SK-N-SH treated with all-trans-retinoic acid at 6 μM for 48 hours (cell line): ENCODE measurements around the gene SOX6.

Experiments
- ATAC-seq: fragments of 200-7000 bp; cut with Tn5 transposase; 3 replicates; pipeline ENCODE4 v1.9.1; 2020; ENCODE audit warnings: mild to moderate bottlenecking, moderate library complexity
- ARNTL ChIP-seq: fragments of 450-650 bp; formaldehyde crosslinking; IDR thresholded peaks from 2 replicates; pipeline ENCODE4 v1.5.0; 2020; ENCODE audit warnings: low read depth, mild to moderate bottlenecking, moderate library complexity, borderline replicate concordance
- BACH2 ChIP-seq: fragments of 250-450 bp; sonication (Bioruptor Pico); IDR thresholded peaks from 2 replicates; pipeline ENCODE4 v1.9.0; 2021; ENCODE audit warnings: mild to moderate bottlenecking, borderline replicate concordance
- CSDC2 ChIP-seq: fragments of 250-450 bp; sonication (Bioruptor Pico); IDR thresholded peaks from 2 replicates; pipeline ENCODE4 v1.5.0; 2020; ENCODE audit warnings: mild to moderate bottlenecking, moderate library complexity
- ESRRG ChIP-seq: fragments of 250-450 bp; sonication (Bioruptor Pico); IDR thresholded peaks from 2 replicates; pipeline ENCODE4 v1.6.1; 2021; ENCODE audit warnings: mild to moderate bottlenecking
- GLIS3 ChIP-seq: fragments of 250-450 bp; sonication (Bioruptor Pico); IDR thresholded peaks from 2 replicates; pipeline ENCODE4 v1.5.0; 2020; ENCODE audit warnings: mild to moderate bottlenecking, moderate library complexity
- ISL1 ChIP-seq: fragments of 250-450 bp; sonication (Bioruptor Pico); IDR thresholded peaks from 2 replicates; pipeline ENCODE4 v2.1.2; 2022; ENCODE audit warnings: mild to moderate bottlenecking, moderate library complexity
- OSR1 ChIP-seq: fragments of 250-450 bp; sonication (Bioruptor Pico); IDR thresholded peaks from 2 replicates; pipeline ENCODE4 v1.8.0; 2022; ENCODE audit warnings: moderate library complexity, mild to moderate bottlenecking, inconsistent platforms
- PPARA ChIP-seq: fragments of 250-450 bp; sonication (Bioruptor Pico); IDR thresholded peaks from 2 replicates; pipeline ENCODE4 v1.5.0; 2020; ENCODE audit warnings: mild to moderate bottlenecking, borderline replicate concordance
- RARB ChIP-seq: fragments of 250-450 bp; sonication (Bioruptor Pico); IDR thresholded peaks from 2 replicates; pipeline ENCODE4 v1.8.0; 2021; ENCODE audit warnings: mild to moderate bottlenecking, moderate library complexity
- SNAI2 ChIP-seq: fragments of 250-450 bp; sonication (Bioruptor Pico); IDR thresholded peaks from 2 replicates; pipeline ENCODE4 v1.5.0; 2020; ENCODE audit warnings: mild to moderate bottlenecking, moderate library complexity
- TCF4 ChIP-seq: fragments of 250-450 bp; sonication (Bioruptor Pico); IDR thresholded peaks from 2 replicates; pipeline ENCODE4 v1.8.0; 2021; ENCODE audit warnings: mild to moderate bottlenecking, moderate library complexity, borderline replicate concordance
- TOX ChIP-seq: fragments of 250-450 bp; sonication (Bioruptor Pico); IDR thresholded peaks from 2 replicates; pipeline ENCODE4 v1.8.0; 2021; ENCODE audit warnings: mild to moderate bottlenecking, moderate library complexity, borderline replicate concordance
- ZC3H10 ChIP-seq: fragments of 250-450 bp; sonication (Bioruptor Pico); IDR thresholded peaks from 2 replicates; pipeline ENCODE4 v1.5.1; 2021; ENCODE audit warnings: mild to moderate bottlenecking, moderate library complexity
- ZFP30 ChIP-seq: fragments of 450-650 bp; formaldehyde crosslinking; IDR thresholded peaks from 2 replicates; pipeline ENCODE4 v1.5.0; 2022; ENCODE audit warnings: mild to moderate bottlenecking, moderate library complexity
- ZNF565 ChIP-seq: fragments of 450-650 bp; formaldehyde crosslinking; conservative IDR thresholded peaks from 2 replicates; pipeline ENCODE4 v1.5.0; 2020; ENCODE audit warnings: low read depth, mild to moderate bottlenecking, moderate library complexity
- ZNF70 ChIP-seq: fragments of 450-650 bp; formaldehyde crosslinking; IDR thresholded peaks from 2 replicates; pipeline ENCODE4 v1.5.0; 2020; ENCODE audit warnings: mild to moderate bottlenecking, moderate library complexity
- ZNF8 ChIP-seq: fragments of 450-650 bp; formaldehyde crosslinking; IDR thresholded peaks from 2 replicates; pipeline ENCODE4 v1.5.0; 2020; ENCODE audit warnings: mild to moderate bottlenecking, moderate library complexity
- TF ChIP-seq, protein P1 (sequence below): fragments of 250-450 bp; sonication (Bioruptor Pico); IDR thresholded peaks from 2 replicates; pipeline ENCODE4 v1.5.1; 2021; ENCODE audit warnings: mild to moderate bottlenecking, moderate library complexity
- TF ChIP-seq, protein P2 (sequence below): fragments of 250-450 bp; sonication (Bioruptor Pico); IDR thresholded peaks from 2 replicates; pipeline ENCODE4 v1.5.0; 2020; ENCODE audit warnings: mild to moderate bottlenecking, moderate library complexity
- TF ChIP-seq, protein P3 (sequence below): fragments of 250-450 bp; sonication (Bioruptor Pico); IDR thresholded peaks from 2 replicates; pipeline ENCODE4 v1.8.0; 2020; ENCODE audit warnings: mild to moderate bottlenecking, moderate library complexity, borderline replicate concordance
- TF ChIP-seq, protein P4 (sequence below): fragments of 250-450 bp; sonication (Bioruptor Pico); IDR thresholded peaks from 2 replicates; pipeline ENCODE4 v1.5.1; 2020; ENCODE audit warnings: low read depth, mild to moderate bottlenecking, moderate library complexity
- TF ChIP-seq, protein P5 (sequence below): fragments of 250-450 bp; sonication (Bioruptor Pico); IDR thresholded peaks from 2 replicates; pipeline ENCODE4 v1.8.0; 2021; ENCODE audit warnings: low read depth, mild to moderate bottlenecking, moderate library complexity, borderline replicate concordance

Gene SOX6

DNA sequence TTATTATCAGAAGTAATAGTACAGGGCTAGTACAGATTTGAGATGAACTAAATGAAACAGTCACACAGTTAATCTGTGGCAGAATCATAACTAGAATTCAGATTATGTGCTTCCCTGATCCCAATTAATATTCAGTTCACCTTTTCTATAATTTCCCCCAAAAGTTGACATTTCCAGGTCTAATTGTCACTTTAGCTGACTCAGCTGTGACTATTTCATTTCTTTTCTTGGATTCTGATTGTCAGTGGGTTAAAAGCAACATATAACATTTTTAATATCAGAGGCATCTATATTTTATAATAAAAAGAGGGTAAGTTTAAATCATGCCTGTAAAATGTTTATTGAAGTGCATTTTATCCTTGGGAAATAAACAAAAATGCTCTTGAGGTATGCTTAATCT, 28.8 kb upstream of the SOX6 start:
- TF ChIP-seq BACH2 (CRISPR knock-in tag) (no peak), SNAI2 (CRISPR knock-in tag) (no peak), TCF4 (CRISPR knock-in tag) (no peak), GLIS3 (CRISPR knock-in tag) (no peak), ZNF565 (CRISPR knock-in tag) (no peak), ZC3H10 (CRISPR knock-in tag) (no peak), ESRRG (no peak)
- TF ChIP-seq, protein P1, sequence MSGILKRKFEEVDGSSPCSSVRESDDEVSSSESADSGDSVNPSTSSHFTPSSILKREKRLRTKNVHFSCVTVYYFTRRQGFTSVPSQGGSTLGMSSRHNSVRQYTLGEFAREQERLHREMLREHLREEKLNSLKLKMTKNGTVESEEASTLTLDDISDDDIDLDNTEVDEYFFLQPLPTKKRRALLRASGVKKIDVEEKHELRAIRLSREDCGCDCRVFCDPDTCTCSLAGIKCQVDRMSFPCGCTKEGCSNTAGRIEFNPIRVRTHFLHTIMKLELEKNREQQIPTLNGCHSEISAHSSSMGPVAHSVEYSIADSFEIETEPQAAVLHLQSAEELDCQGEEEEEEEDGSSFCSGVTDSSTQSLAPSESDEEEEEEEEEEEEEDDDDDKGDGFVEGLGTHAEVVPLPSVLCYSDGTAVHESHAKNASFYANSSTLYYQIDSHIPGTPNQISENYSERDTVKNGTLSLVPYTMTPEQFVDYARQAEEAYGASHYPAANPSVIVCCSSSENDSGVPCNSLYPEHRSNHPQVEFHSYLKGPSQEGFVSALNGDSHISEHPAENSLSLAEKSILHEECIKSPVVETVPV (CRISPR knock-in tag), result no peak
- no peak for ATAC-seq

DNA sequence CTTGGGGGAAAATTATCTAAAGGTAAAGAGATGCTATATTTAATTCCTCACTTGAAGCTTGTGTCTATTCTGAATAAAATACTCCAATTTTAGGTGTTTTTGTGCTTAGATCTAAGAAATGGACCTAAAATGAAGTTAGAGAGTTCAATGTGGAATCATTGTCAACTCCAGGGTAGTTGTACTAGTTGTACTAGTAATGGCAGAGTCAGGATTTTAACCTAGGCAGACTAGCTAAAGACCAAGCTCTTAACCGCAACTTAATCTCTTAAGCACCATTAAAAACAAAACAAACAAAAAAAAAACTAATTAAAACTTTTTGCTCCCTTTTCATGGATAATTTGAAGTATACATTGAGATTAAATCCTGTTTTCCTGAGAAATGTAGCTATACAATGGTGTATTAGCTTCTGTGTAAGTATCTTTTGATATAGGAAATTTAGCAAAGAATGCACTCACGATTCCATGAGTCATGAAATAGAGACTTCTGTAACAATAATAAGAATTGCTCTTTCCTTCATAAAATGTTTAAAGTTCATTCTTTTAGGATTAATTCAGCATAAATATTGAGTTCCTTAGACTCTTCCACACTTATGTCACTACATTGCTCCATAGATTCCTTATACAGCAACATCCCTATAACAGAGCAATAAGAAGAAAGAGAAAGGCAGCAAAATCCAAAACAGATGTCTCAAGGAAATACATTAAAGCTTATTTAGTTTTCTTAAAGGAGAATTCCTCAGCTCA, 26.5 kb upstream of the SOX6 start:
- peak; percentile 84 for ATAC-seq
- no peak for TF ChIP-seq ZNF565 (CRISPR knock-in tag)
- no peak for TF ChIP-seq CSDC2 (CRISPR knock-in tag)
- TF ChIP-seq ISL1, result no peak
- no peak for TF ChIP-seq ZNF70 (CRISPR knock-in tag)
- TF ChIP-seq, protein P1 (CRISPR knock-in tag), result no peak
- no peak for TF ChIP-seq ARNTL (CRISPR knock-in tag)
- no peak for TF ChIP-seq BACH2 (CRISPR knock-in tag)
- TF ChIP-seq ZFP30 (CRISPR knock-in tag), result no peak
- no peak for TF ChIP-seq RARB (CRISPR knock-in tag)
- TF ChIP-seq PPARA (CRISPR knock-in tag), result no peak
- TF ChIP-seq, protein P2, sequence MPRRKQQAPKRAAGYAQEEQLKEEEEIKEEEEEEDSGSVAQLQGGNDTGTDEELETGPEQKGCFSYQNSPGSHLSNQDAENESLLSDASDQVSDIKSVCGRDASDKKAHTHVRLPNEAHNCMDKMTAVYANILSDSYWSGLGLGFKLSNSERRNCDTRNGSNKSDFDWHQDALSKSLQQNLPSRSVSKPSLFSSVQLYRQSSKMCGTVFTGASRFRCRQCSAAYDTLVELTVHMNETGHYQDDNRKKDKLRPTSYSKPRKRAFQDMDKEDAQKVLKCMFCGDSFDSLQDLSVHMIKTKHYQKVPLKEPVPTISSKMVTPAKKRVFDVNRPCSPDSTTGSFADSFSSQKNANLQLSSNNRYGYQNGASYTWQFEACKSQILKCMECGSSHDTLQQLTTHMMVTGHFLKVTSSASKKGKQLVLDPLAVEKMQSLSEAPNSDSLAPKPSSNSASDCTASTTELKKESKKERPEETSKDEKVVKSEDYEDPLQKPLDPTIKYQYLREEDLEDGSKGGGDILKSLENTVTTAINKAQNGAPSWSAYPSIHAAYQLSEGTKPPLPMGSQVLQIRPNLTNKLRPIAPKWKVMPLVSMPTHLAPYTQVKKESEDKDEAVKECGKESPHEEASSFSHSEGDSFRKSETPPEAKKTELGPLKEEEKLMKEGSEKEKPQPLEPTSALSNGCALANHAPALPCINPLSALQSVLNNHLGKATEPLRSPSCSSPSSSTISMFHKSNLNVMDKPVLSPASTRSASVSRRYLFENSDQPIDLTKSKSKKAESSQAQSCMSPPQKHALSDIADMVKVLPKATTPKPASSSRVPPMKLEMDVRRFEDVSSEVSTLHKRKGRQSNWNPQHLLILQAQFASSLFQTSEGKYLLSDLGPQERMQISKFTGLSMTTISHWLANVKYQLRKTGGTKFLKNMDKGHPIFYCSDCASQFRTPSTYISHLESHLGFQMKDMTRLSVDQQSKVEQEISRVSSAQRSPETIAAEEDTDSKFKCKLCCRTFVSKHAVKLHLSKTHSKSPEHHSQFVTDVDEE, result no peak
- TF ChIP-seq, protein P3, sequence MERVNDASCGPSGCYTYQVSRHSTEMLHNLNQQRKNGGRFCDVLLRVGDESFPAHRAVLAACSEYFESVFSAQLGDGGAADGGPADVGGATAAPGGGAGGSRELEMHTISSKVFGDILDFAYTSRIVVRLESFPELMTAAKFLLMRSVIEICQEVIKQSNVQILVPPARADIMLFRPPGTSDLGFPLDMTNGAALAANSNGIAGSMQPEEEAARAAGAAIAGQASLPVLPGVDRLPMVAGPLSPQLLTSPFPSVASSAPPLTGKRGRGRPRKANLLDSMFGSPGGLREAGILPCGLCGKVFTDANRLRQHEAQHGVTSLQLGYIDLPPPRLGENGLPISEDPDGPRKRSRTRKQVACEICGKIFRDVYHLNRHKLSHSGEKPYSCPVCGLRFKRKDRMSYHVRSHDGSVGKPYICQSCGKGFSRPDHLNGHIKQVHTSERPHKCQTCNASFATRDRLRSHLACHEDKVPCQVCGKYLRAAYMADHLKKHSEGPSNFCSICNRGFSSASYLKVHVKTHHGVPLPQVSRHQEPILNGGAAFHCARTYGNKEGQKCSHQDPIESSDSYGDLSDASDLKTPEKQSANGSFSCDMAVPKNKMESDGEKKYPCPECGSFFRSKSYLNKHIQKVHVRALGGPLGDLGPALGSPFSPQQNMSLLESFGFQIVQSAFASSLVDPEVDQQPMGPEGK (CRISPR knock-in tag), result no peak
- no peak for TF ChIP-seq TOX (CRISPR knock-in tag)
- TF ChIP-seq ZC3H10 (CRISPR knock-in tag), result no peak
- no peak for TF ChIP-seq SNAI2 (CRISPR knock-in tag)
- no peak for TF ChIP-seq ESRRG
- TF ChIP-seq OSR1 (CRISPR knock-in tag), result no peak
- TF ChIP-seq, protein P4, sequence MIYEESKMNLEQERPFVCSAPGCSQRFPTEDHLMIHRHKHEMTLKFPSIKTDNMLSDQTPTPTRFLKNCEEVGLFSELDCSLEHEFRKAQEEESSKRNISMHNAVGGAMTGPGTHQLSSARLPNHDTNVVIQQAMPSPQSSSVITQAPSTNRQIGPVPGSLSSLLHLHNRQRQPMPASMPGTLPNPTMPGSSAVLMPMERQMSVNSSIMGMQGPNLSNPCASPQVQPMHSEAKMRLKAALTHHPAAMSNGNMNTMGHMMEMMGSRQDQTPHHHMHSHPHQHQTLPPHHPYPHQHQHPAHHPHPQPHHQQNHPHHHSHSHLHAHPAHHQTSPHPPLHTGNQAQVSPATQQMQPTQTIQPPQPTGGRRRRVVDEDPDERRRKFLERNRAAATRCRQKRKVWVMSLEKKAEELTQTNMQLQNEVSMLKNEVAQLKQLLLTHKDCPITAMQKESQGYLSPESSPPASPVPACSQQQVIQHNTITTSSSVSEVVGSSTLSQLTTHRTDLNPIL (CRISPR knock-in tag), result no peak
- no peak for TF ChIP-seq TCF4 (CRISPR knock-in tag)

DNA sequence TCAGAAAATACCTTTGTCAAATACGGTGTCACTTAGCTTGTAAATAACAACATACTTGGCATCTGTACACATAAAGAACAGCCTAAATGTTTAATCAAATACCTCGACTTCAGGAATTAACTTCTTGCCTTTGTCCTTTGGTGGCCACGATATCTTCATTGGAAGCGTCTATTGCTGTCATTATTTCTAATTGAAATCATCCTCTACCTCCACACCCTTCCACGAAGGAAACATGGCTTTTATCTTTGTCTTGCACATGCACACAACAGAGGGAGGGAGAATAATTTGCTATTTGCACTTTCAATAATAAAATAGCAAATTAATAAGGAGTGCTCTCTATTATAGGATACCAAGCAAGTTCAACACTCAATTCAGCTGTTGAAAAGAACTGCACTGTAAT, 25.8 kb upstream of the SOX6 start:
- TF ChIP-seq ZFP30 (CRISPR knock-in tag), result no peak
- TF ChIP-seq ZNF565 (CRISPR knock-in tag), result no peak
- TF ChIP-seq ESRRG, result no peak
- TF ChIP-seq GLIS3 (CRISPR knock-in tag), result no peak
- TF ChIP-seq, protein P5, sequence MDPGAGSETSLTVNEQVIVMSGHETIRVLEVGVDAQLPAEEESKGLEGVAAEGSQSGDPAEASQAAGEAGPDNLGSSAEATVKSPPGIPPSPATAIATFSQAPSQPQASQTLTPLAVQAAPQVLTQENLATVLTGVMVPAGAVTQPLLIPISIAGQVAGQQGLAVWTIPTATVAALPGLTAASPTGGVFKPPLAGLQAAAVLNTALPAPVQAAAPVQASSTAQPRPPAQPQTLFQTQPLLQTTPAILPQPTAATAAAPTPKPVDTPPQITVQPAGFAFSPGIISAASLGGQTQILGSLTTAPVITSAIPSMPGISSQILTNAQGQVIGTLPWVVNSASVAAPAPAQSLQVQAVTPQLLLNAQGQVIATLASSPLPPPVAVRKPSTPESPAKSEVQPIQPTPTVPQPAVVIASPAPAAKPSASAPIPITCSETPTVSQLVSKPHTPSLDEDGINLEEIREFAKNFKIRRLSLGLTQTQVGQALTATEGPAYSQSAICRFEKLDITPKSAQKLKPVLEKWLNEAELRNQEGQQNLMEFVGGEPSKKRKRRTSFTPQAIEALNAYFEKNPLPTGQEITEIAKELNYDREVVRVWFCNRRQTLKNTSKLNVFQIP (CRISPR knock-in tag), result no peak
- no peak for TF ChIP-seq ZNF8 (CRISPR knock-in tag)
- TF ChIP-seq, protein P4 (CRISPR knock-in tag), result no peak
- TF ChIP-seq ZNF70 (CRISPR knock-in tag), result no peak
- TF ChIP-seq, protein P1 (CRISPR knock-in tag), result no peak
- TF ChIP-seq RARB (CRISPR knock-in tag), result no peak
- no peak for TF ChIP-seq OSR1 (CRISPR knock-in tag)
- TF ChIP-seq ISL1, result no peak
- no peak for TF ChIP-seq ARNTL (CRISPR knock-in tag)
- no peak for TF ChIP-seq BACH2 (CRISPR knock-in tag)
- no peak; the same call in 2 of the 3 replicates for ATAC-seq
